HG03575 (cell line): ENCODE measurements around the gene SLC52A3.
"Not testable (repeated sequence)": the region's sequence is repeated elsewhere in the genome, so short reads cannot be mapped to it uniquely, and the experiment has no call there.

Experiments used
- ATAC-seq: cut with Tn5 transposase; IDR thresholded peaks from one replicate; pipeline ENCODE4 v1.9.1; 2021; ENCODE audit not compliant: unreplicated experiment, insufficient number of reproducible peaks, low FRiP score; ENCODE audit errors: extremely low read depth

Gene SLC52A3

DNA sequence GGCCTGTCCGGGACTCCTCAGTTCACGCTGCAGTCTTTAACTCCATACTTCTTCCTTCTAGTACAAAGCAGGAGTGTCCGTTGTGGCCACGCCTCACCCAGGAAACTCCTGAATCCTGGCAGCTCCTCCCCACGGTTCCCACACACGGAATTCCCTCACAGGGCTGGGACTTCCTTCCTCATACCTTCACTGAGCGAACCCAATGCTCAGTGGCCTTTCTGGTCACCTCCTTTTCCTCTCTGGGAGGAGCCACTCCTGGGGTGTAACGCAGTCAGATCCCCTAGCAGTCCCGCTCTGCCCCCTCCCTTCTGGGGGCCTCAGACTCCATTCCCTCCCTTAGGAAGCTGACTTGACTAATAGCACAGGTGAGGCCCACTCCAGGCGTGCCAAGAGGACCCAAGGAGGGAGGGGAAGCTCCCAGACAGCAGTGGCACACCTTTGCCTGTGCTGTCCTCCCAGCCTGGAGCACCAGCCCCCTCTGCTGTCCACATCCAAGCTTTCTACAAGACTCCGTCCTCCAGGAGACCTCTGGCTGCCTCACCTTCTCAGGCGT, at the start of gene SLC52A3:
SLC52A3 (minus strand) TSS at position 75 of the 553 bp plus-strand sequence. CDS start 2,726 bp downstream, outside the sequence.
- no peak for ATAC-seq

DNA sequence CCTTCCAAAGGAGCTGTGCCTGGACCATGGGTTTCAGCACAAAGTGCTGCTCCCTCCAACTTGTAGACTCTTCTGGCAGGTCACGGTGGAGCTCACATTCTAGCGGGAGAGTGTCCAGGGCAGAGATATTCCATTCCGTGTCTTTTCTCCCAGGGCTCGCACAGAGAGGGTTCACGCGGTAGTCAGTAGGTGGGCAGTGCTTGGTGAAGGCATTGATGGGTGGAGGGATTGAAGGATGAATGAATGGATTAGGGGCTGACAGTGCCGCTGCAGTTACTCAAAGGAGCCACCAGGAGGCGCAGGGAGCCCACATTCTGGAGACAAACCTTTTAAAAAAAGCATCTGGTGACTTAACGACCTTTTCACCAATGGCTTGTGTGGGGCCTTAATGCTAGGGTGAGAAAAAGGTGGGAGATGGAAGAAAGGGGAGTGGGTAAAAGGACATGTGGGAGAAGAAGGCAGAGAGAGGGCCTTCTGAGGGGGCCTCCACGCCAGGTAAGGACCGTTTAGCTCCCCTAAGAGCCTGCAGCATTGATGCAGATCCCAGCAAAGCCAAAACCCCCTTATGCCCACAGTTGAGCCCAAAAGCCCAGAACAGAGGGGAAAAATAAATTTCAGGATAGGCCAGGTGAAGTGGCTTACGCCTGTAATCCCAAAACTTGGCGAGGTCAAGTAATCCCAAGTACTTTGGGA, 47.8 kb upstream of the SLC52A3 start:
- no peak for ATAC-seq

DNA sequence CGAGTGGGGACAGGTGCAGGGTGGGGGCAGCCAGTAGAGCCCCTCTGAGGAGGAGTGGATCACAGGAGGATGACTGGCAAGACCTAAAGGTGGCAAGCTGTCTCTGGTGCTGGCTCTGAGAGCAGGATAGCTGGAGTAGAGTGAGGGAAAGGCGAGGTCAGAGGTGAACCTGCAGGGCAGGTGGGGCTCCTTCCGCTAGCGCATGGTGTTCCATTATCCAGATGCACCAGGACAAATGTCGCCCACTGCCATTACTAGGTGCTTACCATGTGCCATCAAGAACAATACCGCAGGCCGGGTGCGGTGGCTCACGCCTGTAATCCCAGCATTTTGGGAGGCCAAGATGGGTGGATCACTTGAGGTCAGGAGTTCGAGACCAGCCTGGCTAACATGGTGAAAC, 46.9 kb upstream of the SLC52A3 start:
- no peak for ATAC-seq

DNA sequence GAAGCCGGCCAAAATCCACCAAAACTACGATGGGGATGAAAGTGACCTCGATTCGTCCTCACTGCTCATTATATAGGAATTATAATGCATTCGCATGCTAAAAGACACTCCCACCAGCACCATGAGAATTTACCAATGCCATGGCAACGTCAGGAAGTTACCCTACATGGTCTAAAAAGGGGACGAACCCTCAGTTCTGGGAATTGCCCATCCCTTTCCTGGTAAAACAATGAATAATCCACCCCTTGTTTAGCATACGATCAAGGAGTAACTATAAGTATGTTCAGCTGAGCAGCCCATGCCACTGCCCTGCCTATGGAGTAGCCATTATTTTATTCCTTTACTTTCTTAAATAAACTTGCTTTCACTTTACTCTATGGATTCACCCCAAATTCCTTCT, 45.1 kb upstream of the SLC52A3 start:
- no peak for ATAC-seq

DNA sequence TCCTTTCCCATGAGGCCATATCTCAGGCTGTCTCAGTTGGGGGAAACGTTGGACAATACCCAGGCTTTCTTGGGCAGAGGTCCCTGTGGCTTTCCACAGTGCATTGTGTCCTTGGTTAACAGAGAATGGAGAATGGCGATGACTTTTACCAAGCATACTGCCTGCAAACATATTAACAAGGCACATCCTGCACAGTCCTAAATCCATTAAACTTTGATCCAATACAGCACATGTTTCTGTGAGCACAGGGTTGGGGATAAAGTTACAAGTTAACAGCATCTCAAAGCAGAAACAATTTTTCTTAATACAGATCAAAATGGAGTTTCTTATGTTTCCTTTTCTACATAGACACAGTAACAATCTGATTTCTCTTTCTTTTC, 44.1 kb upstream of the SLC52A3 start:
- ATAC-seq = not testable (repeated sequence)

DNA sequence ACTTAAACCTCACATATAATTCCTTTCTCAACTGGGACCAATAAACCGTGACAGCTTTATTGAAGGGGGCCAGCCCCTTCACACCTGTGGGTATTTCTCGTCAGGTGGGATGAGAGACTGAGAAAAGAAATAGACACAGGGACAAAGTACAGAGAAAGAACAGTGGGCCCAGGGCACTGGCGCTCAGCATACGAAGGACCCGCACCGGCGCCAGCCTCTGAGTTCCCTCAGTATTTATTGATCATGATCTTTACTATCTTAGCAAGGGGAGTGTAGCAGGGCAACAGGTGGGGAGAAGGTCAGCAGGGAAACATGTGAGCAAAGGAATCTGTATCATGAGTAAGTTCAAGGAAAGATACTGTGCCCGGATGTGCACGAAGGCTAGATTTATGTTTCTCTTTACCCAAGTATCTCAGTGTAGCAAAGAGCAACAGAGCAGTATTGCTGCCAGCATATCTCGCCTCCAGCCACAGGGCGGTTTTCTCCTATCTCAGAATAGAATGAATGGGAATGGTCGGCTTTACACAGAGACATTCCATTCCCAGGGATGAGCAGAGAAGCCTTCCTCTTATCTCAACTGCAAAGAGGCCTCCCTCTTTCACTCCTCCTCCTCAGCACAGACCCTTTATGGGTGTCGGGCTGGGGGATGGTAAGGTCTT, 43.6 kb upstream of the SLC52A3 start:
- ATAC-seq = not testable (repeated sequence)

DNA sequence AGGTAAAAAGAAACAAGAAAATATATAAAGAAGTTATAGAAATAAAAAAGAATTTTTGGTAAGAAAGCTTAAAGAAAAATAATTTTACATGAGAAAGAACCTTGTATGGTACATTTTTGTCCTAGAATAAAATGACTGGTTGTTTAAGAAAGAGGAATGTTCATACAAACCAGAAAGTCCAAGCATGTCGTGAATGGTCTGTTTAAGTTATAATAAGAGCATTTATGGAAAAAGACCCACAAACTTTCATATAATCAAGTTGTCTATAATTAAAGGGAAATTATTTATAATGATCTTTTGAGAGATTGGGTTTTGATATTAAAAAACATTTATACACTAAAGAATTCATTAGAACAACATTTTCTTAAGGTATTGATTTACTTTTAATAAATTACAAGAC, 37.4 kb upstream of the SLC52A3 start:
- ATAC-seq = no peak

DNA sequence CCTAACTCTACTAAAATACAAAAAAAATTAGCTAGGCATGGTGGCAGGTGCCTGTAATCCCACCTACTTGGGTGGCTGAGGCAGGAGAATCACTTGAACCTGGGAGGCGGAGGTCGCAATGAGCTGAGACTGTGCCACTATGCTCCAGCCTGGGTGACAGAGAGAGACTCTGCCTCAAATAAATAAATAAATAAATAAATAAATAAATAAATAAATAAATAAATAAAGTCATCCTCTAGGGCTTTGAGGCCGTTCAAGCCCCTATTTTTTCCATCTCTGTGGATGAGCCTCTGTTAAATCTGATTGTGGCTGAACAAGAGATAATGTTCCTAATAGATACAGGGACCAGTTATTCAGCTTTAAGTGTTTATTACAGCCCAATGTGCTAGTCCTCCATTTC, 33.4 kb upstream of the SLC52A3 start:
- no peak for ATAC-seq

DNA sequence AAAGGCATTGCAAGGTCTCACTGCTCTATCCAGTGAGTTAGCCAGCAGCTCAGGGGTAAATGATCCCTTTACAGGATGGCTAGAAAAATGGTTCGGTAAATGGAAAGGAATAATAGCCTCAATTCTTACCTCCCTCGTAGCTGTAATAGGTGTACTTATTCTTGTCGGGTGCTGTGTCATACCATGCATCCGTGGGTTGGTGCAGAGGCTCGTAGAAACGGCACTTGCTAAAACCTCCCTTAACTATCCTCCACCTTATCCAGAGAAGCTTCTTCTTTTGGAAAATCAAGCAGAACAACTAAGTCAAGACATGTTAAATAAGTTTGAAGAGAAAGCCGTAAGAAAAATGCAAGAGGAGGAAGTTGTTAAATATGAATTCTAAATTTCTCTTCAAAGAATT, 31.7 kb upstream of the SLC52A3 start:
- not testable (repeated sequence) for ATAC-seq

DNA sequence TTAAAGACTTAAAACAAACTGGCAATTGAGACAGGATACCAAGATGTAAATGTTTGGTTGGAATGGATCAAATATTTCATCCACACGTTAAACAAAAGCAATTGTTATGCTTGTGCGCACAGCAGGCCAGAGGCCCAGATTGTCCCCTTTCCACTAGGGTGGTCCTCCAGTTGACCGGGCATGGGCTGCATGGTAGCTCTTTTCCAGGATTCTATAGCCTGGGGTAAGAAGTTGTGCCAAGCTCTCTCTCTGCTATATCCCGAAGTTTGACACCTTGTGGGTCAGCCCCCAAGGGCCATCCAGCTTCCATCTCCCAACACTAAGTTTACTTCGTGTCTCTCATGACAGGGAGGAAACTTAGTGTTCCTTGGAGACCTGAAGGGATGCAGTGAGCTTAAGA, 30.4 kb upstream of the SLC52A3 start:
- ATAC-seq = not testable (repeated sequence)

DNA sequence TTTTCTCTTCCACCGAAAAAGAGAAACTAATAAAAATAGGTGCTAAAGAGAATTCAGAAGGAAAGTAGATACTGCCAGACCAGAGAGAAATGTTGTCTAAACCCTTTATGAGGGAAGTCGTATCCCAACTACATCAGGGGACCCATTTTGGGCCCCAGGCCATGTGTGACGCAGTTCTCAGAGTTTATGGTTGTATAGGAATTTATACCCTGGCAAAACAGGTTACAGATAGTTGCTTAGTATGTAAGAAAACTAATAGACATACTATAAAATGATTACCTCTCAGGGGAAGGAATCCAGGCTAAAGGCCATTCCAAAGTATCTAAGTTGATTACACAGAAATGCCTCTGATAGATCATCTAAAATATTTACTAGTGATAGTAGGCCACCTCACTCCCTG, 28.6 kb upstream of the SLC52A3 start:
- no peak for ATAC-seq

DNA sequence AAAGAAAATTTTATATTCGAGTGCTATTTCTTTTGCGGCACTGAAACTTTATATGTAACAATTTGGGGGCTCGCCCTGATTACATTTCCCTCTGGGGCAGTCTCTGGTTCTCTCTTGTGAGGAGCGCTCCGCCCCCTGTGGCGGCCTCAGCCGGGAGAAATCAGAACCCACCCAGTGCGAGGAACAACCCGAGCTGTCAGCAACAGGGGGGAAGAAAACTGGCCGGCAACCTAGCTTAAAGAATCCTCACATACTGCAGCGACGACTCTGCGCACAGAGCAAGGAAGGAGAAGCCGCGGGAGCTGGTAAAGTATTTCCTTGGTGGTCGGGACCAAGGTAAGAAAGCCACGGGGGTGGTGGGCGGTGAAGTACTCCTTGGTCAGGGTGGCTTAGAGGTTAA, 23.9 kb upstream of the SLC52A3 start:
- no peak for ATAC-seq

DNA sequence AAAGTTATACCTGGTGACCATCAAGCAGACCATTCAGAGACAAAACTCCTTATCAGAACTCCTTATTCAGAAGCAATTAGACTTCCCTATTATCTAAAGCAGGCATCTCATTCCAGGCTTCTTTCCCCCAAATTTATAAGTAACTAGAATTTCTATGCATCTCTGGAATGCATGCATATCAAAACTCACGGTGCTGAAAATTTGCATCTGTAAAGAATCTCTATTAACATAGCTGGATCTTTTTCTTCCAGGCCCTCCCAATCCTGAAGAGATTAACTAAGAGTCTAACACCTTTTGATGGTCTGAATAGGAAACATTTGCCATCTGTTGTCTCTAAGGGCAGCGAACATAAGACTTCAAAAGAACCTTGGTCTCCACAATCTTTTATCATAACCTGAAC, 22.8 kb upstream of the SLC52A3 start:
- ATAC-seq = no peak

DNA sequence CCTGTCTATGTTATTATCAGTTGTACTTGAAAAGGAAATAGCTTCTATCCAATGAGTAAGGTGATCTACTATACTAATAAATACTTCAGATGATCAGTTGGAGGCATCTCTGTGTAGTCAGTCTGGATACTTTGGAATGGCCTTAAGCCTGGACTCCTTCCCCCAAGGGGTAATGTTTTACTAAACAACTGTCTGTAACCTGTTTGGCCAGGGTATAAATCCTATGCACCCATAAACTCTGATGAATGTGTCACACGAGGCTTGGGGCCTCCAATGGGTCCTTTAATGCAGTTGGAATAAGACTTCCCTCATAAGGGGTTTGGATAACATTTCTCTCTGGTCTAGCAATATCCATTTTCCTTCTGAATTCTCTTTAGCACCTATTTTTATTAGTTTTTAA, 19.5 kb upstream of the SLC52A3 start:
- ATAC-seq = no peak

DNA sequence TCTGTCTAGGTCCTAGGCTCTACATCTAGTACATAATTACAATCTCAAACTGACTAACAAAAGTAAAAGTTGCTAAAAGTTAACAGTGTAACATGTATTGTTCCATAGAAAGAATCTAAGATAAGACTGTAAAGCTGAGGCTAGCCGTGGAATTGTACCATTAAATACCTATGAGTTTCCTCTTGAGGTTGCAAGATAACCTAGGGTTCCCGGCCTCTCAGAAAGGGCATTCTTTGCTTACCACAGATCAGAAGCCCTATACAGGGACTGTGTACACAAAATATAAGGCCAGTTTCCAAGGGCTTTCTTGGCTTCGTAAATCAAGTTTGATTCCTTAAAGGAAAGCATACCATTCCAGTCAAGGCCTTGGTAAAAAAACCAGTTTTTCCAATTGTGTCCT, 11.5 kb upstream of the SLC52A3 start:
- no peak for ATAC-seq

DNA sequence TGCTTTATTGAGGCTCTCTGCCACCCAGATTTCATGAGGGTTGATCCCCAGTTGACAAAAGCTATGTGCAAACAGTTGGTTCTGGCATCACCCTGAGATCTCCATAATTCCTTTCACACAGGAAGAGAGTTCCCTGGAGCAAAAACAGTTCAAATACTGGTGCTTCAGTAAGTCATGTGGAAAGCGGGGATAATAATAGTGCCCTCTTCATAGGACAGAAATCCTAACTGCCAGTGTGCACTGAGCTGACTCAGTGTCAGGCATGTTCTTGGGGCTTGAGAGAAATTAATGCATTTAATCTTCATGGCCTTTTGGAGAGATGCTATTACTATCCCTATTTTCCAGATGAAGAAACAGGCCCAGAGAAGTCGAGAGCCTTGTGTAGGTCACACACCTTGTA, 7.9 kb upstream of the SLC52A3 start:
- no peak for ATAC-seq

DNA sequence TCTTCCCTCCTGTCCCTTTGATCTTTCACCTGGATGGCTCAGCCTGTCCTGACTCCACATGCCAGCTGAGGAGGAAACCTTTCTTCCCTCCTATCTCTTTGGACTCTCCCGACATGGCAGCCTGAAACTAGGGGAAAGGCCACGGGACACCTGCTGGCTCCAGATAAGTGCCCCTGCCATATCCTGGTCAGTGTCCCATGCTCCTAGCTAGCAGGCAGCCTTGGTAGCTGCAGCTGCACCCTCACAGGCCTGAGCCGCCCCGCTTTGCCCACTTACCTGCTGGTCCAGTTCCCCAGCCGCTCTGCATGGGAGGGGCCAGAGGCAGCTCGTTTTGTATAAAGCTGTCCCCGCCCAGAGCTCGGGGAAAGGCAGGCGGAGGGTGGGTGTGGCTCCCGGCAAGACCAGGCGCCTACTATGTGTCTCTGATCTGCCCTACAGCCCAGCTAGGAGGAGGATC, 7.4 kb upstream of the SLC52A3 start:
- no peak for ATAC-seq

DNA sequence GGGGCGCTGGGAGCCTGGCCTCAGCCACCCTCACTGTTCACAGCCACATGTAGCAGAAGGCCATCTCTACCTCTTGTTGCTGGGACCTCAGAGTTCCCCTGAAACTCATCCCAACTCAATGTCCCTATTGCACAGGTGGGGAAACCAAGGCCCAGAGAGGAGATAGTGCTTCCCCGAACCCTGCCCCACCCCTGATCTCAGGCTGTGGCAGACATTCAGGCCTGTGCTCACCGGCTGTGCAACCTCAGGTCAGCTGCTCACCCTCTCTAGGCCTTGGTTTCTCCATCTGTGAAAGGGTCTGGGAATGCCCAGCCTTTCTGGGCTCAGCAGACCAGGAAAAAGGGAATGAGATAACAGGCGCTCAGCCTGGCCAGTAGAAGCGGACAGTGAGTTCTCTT, 6.4 kb upstream of the SLC52A3 start:
- ATAC-seq = no peak

DNA sequence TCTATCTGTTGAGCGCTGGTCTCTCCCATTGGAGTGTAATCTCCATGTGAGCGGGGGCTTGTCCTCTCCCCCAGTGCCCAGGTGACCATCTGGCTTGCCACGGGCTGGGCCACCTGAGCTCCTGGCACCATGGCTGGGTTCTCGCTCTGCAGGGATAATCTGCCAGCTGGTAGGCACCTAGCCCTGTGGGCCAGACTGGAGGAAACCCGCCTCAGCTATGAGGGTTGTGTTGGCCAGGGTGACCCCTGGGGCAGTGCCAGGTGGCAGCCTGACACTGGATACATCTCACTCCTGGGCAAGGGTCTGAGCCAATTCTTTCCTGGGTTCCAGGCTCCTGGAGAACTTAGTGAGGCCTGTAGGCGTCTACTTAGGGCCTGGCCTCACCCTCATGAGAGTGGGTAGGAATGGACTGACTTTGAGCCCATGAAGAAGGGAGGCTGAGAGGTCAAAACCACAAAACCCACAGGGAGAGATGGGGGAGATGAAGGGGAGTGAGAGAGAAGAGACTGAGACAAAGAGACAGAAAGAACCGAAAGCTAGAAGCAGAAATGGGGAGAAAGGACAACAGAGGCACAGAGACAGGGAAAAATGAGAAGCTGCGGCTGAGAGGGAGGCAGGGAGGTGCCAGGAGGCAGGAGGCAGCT, 5.8 kb upstream of the SLC52A3 start:
- no peak for ATAC-seq

DNA sequence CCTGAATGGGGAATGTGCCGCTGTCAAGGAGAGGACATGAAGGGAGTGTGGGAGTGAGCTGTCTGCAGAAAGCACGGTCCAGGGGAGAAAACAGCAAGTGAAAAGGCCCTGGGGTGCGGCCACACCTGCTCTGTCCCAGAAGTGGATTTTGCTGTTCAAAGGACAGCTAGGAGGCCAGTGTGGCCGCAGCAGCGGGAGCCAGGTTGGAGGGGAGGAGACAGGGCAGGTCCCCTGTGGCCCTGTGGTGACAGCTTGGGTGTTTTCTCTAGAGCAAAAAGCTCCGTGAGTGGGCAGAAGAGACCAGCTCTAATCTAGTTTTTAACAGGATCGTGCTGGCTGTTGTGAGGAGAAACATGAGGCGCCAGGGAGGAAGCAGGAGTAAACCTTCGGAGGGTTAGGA, 4.5 kb upstream of the SLC52A3 start:
- ATAC-seq = no peak
